HepG2 (cell line): ENCODE results near the gene CD86. TPM values are rescaled to one million over a fixed set of nuclear protein-coding genes. Genes with fewer than 3 reads are reported as not detected.

Experiments used
- ATAC-seq: fragments of 200-7000 bp; cut with Tn5 transposase; 3 replicates; pipeline ENCODE4 v1.9.1; 2020; ENCODE audit warnings: mild to moderate bottlenecking, moderate library complexity
- BruUV-seq: library from RNA; stranded (reverse); fragments of 400-500 nt; replicated peaks from 2 replicates; lab custom pipeline; 2021; lab: Mats Ljungman, UMichigan
- CTCF ChIA-PET: fragments of 300-600 bp; formaldehyde crosslinking; extraction: SDS; loops from one replicate; lab custom pipeline; 2021; ENCODE audit warnings: low total read pairs, inconsistent platforms, low intra/inter-chr PET ratio; lab: Yijun Ruan, JAX
- POLR2A ChIA-PET: fragments of 350-600 bp; sonication (Branson Sonifier 250); formaldehyde crosslinking; loops from one replicate; lab custom pipeline; 2020; ENCODE audit warnings: antibody characterized with exemption, inconsistent platforms; lab: Yijun Ruan, JAX
- DNase-seq: peaks from one replicate; pipeline ENCODE4 v3.0.0-alpha.2; 2015; ENCODE audit warnings: low spot score
- FAIRE-seq: peaks from 3 replicates; lab custom pipeline; 2011; peaks lifted over from hg19 to GRCh38; lab: Jason Lieb, UNC
- H2AFZ ChIP-seq: one replicate; pipeline ENCODE4 v1.6.1; 2011; ENCODE audit warnings: low read length, inconsistent platforms
- H3K27ac ChIP-seq: fragments of 300-600 bp; 3 replicates; pipeline ENCODE4 v1.8.0; 2011; ENCODE audit warnings: mixed run types, mild to moderate bottlenecking, mixed read lengths, low read length, inconsistent platforms; ENCODE audit not compliant: insufficient read depth; ENCODE audit errors: extremely low read length
- H3K27me3 ChIP-seq, 2 experiments: fragments of 200-600 bp in 1 of 2; 2 replicates in 1 of 2; 3 replicates in 1 of 2; pipeline versions ENCODE4 v1.6.0 to v1.8.0; 2011; ENCODE audit warnings: low read length in 2 of 2, mild to moderate bottlenecking in 2 of 2, moderate library complexity in 2 of 2, inconsistent platforms in 1 of 2; ENCODE audit not compliant: insufficient read depth in 2 of 2, control insufficient read depth in 1 of 2
- H3K36me3 ChIP-seq, 2 experiments: fragments of 200-600 bp in 1 of 2; replicated peaks in 1 of 2; 2 replicates in 1 of 2; 3 replicates in 1 of 2; pipeline versions ENCODE4 v1.5.1 to v1.8.0; 2011; ENCODE audit warnings: low read length in 2 of 2, inconsistent platforms in 1 of 2; ENCODE audit not compliant: insufficient read depth in 2 of 2, control insufficient read depth in 1 of 2
- H3K4me1 ChIP-seq: 2 replicates; pipeline ENCODE4 v1.5.1; 2012; ENCODE audit warnings: low read length, inconsistent platforms; ENCODE audit not compliant: insufficient read depth
- H3K4me2 ChIP-seq: 2 replicates; pipeline ENCODE4 v1.6.0; 2011; ENCODE audit warnings: low read depth, low read length, inconsistent platforms
- H3K4me3 ChIP-seq, 3 experiments: fragments of 200-600 bp in 1 of 3; sonication (generic), shearing (Covaris generic) in 1 of 3; replicated peaks in 1 of 3; 2 replicates each; pipeline ENCODE4 v1.5.1; 2011 to 2016; ENCODE audit warnings: low read length in 3 of 3, inconsistent platforms in 2 of 3, low read depth in 2 of 3, mild to moderate bottlenecking in 2 of 3, control low read depth in 1 of 3, mixed read lengths in 1 of 3; ENCODE audit not compliant: insufficient read depth in 1 of 3
- H3K79me2 ChIP-seq: one replicate; pipeline ENCODE4 v1.6.1; 2011; ENCODE audit warnings: low read length, inconsistent platforms; ENCODE audit not compliant: insufficient read depth
- H3K9ac ChIP-seq: 2 replicates; pipeline ENCODE4 v1.6.0; 2011; ENCODE audit warnings: mild to moderate bottlenecking, low read depth, low read length, inconsistent platforms; ENCODE audit not compliant: insufficient read depth
- H3K9me3 ChIP-seq: 2 replicates; pipeline ENCODE4 v1.5.1; 2012; ENCODE audit warnings: mild to moderate bottlenecking, low read length
- H4K20me1 ChIP-seq: 2 replicates; pipeline ENCODE4 v1.6.0; 2011; ENCODE audit warnings: inconsistent platforms, mild to moderate bottlenecking, low read length, moderate library complexity; ENCODE audit not compliant: insufficient read depth
- BRD4 ChIP-seq: sonication (generic); formaldehyde crosslinking; IDR thresholded peaks from 2 replicates; pipeline ENCODE4 v1.4.0; 2020; ENCODE audit warnings: missing genetic modification reagents
- CREB1 ChIP-seq, 2 experiments: fragments of 450-650 bp in 1 of 2; IDR thresholded peaks; 2 replicates each; pipeline ENCODE4 v1.6.1; 2016 to 2017; ENCODE audit warnings: control low read depth in 1 of 2, mild to moderate bottlenecking in 1 of 2, missing compliant biosample characterization in 1 of 2, missing genetic modification characterization in 1 of 2
- HDAC2 ChIP-seq: sonication (generic); formaldehyde crosslinking; IDR thresholded peaks from 2 replicates; pipeline ENCODE4 v1.4.0; 2020; ENCODE audit warnings: missing genetic modification reagents
- HNF4G ChIP-seq, 2 experiments: sonication (generic) in 1 of 2; formaldehyde crosslinking in 1 of 2; IDR thresholded peaks; 2 replicates each; pipeline versions ENCODE4 v1.4.0 to v1.6.1; 2011 to 2020; ENCODE audit warnings: borderline replicate concordance in 2 of 2, low read depth in 2 of 2, mild to moderate bottlenecking in 2 of 2, low read length in 1 of 2, missing genetic modification reagents in 1 of 2, moderate library complexity in 1 of 2
- HOXA5 ChIP-seq: sonication (generic); formaldehyde crosslinking; IDR thresholded peaks from 2 replicates; pipeline ENCODE4 v1.4.0; 2020; ENCODE audit warnings: missing genetic modification reagents
- NR3C1 ChIP-seq: sonication (generic); formaldehyde crosslinking; IDR thresholded peaks from 2 replicates; pipeline ENCODE4 v1.4.0; 2020; ENCODE audit warnings: missing genetic modification reagents
- SIN3A ChIP-seq: IDR thresholded peaks from 2 replicates; pipeline ENCODE4 v1.6.1; 2011; ENCODE audit warnings: low read depth, mild to moderate bottlenecking, control low read depth, low read length, borderline replicate concordance
- TMF1 ChIP-seq: sonication (generic); formaldehyde crosslinking; IDR thresholded peaks from 2 replicates; pipeline ENCODE4 v1.8.1; 2022; ENCODE audit warnings: low read depth, missing genetic modification reagents
- TRIM24 ChIP-seq: sonication (generic); formaldehyde crosslinking; IDR thresholded peaks from 2 replicates; pipeline ENCODE4 v1.8.0; 2022; ENCODE audit warnings: mild to moderate bottlenecking, missing genetic modification reagents
- ZNF703 ChIP-seq: sonication (generic); formaldehyde crosslinking; IDR thresholded peaks from 2 replicates; pipeline ENCODE4 v1.5.1; 2020; ENCODE audit warnings: missing genetic modification reagents, mild to moderate bottlenecking, moderate library complexity, borderline replicate concordance
- ZNF724P ChIP-seq: sonication (generic); formaldehyde crosslinking; IDR thresholded peaks from 2 replicates; pipeline ENCODE4 v1.8.0; 2022; ENCODE audit warnings: missing genetic modification reagents, borderline replicate concordance
- WGBS: methylation state at CpG from one replicate; pipeline ENCODE4 v1.1.6; 2017; ENCODE audit warnings: low lambda C conversion rate; 5-methylcytosine and 5-hydroxymethylcytosine counted together
- in situ Hi-C: cut with HindIII; loops from 2 replicates; pipeline ENCODE4 v1.10.0; 2017; ENCODE audit warnings: low pct_unique_long_range_greater_than_20kb; ENCODE audit not compliant: extremely low pct_ligation_motif_present
- intact Hi-C: fragments of 100-400 bp; cut with micrococcal nuclease; formaldehyde crosslinking; loops from one replicate; pipeline ENCODE4 v1.10.0; 2022; ENCODE audit not compliant: unreplicated experiment
- polyA plus RNA-seq, 8 experiments: library from polyadenylated mRNA; depleted of rRNA in 3 of 8; stranded (reverse) in 7 of 8; unstranded in 1 of 8; fragments of >200 nt; fragmentation: Illumina TruSeq in 4 of 8; extraction: Trizol in 4 of 8; gene quantifications; 2 replicates each; pipeline versions ENCODE4 v1.2.1 to v1.2.3, GENCODE V29; 2011 to 2016; ENCODE audit warnings: low read depth in 4 of 8, missing spikeins in 1 of 8, mixed read lengths in 1 of 8; ENCODE audit not compliant: insufficient read depth in 1 of 8
- total RNA-seq, 5 experiments: library from RNA; depleted of rRNA; stranded (reverse); fragments of >200 nt; fragmentation: Illumina TruSeq; extraction: Trizol; gene quantifications; 2 replicates each; pipeline ENCODE4 v1.2.3, GENCODE V29; 2016; ENCODE audit warnings: low read depth in 1 of 5
- TF ChIP-seq, protein P1 (sequence below): sonication (generic); formaldehyde crosslinking; IDR thresholded peaks from 2 replicates; pipeline ENCODE4 v1.5.0; 2020; ENCODE audit warnings: missing genetic modification reagents, mild to moderate bottlenecking, borderline replicate concordance
- TF ChIP-seq, protein P2 (sequence below): sonication (generic); formaldehyde crosslinking; IDR thresholded peaks from 2 replicates; pipeline ENCODE4 v1.8.0; 2022; ENCODE audit warnings: missing genetic modification reagents, mild to moderate bottlenecking, moderate library complexity, borderline replicate concordance

CD86 gene
- total and polyA plus RNA-seq, 2 of the 13 experiments (the other 11 are each of a cell fraction or from before 2014, with no cell fraction given), result not detected

GRCh38 chr3:122082357-122082756, 27.2 kb downstream of the CD86 start:
- H3K9ac ChIP-seq, result no peak overlapping the region
- POLR2A ChIA-PET, result no interaction called here
- no peaks in the 10 kb centered on the region for H3K36me3 ChIP-seq
- in situ Hi-C loops (no loop called here), intact Hi-C loops (no loop called here)
- CTCF ChIA-PET, result no interaction called here
- no peaks in the 10 kb centered on the region for H3K79me2 ChIP-seq
- TF ChIP-seq HNF4G (IDR thresholded peaks at IDR 0.05; ENCODE audit: borderline replicate concordance, low read depth, low read length), result no peak
- no peak for TF ChIP-seq HNF4G (CRISPR knock-in tag; IDR thresholded peaks at IDR 0.05; ENCODE audit: borderline replicate concordance, low read depth)
- no peak for TF ChIP-seq BRD4 (CRISPR knock-in tag)
- TF ChIP-seq NR3C1, result no peak
- TF ChIP-seq SIN3A, result no peak
- no peak for TF ChIP-seq HDAC2 (CRISPR knock-in tag)
- TF ChIP-seq ZNF703 (CRISPR knock-in tag), result no peak
- TF ChIP-seq, protein P1, sequence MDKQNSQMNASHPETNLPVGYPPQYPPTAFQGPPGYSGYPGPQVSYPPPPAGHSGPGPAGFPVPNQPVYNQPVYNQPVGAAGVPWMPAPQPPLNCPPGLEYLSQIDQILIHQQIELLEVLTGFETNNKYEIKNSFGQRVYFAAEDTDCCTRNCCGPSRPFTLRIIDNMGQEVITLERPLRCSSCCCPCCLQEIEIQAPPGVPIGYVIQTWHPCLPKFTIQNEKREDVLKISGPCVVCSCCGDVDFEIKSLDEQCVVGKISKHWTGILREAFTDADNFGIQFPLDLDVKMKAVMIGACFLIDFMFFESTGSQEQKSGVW (CRISPR knock-in tag), result no peak
- TF ChIP-seq, protein P2, sequence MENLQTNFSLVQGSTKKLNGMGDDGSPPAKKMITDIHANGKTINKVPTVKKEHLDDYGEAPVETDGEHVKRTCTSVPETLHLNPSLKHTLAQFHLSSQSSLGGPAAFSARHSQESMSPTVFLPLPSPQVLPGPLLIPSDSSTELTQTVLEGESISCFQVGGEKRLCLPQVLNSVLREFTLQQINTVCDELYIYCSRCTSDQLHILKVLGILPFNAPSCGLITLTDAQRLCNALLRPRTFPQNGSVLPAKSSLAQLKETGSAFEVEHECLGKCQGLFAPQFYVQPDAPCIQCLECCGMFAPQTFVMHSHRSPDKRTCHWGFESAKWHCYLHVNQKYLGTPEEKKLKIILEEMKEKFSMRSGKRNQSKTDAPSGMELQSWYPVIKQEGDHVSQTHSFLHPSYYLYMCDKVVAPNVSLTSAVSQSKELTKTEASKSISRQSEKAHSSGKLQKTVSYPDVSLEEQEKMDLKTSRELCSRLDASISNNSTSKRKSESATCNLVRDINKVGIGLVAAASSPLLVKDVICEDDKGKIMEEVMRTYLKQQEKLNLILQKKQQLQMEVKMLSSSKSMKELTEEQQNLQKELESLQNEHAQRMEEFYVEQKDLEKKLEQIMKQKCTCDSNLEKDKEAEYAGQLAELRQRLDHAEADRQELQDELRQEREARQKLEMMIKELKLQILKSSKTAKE (CRISPR knock-in tag), result no peak
- no peak for TF ChIP-seq HOXA5 (CRISPR knock-in tag)
- TF ChIP-seq CREB1 (IDR thresholded peaks at IDR 0.05), result no peak
- TF ChIP-seq CREB1 (CRISPR knock-in tag; IDR thresholded peaks at IDR 0.05), result no peak
- TF ChIP-seq TMF1 (CRISPR knock-in tag), result no peak
- TF ChIP-seq TRIM24, result no peak
- TF ChIP-seq ZNF724P (CRISPR knock-in tag), result no peak
- no peaks in the 10 kb centered on the region for H3K9me3 ChIP-seq
- WGBS, result 18% methylated on average over 3 of the region's 3 CpGs
- H3K4me1 ChIP-seq, result peaks cover 6% of the 10 kb centered on the region
- H3K27ac ChIP-seq, result no peak overlapping the region
- H2AFZ ChIP-seq, result no peak overlapping the region
- H3K4me3 ChIP-seq, result no peak overlapping the region
- H3K4me2 ChIP-seq, result no peak overlapping the region
- no TSS peak for BruUV-seq
- DNase-seq, result no peak
- no peaks in the 10 kb centered on the region for H4K20me1 ChIP-seq
- no peak for ATAC-seq
- no peak for FAIRE-seq
- H3K27me3 ChIP-seq, result peaks cover 0 to 28% of the 10 kb centered on the region in 2 experiments; a peak in 3 of 5 replicates
